Measurements from ENCODE around the gene MRPL41.
"Not testable (repeated sequence)": the region's sequence is repeated elsewhere in the genome, so short reads cannot be mapped to it uniquely, and the experiment has no call there.

Gene MRPL41

DNA sequence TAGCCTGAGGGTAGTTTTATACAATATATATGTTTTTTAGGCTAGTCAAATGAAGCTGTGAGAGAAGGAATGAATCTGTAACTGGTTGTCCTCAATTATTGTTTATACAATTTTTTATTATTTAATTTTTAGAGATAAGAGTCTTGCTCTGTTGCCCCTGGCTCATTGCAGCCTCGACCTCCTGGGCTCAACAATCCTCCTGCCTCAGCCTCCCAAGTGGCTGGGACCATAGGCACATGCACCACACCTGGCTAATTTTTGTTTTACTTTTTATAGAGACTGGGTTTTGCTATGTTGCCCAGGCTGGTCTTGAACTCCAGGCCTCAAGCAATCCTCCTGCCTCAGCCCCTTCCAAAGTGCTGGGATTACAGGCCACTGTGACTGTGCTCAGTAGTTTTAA, 2.7 kb downstream of the MRPL41 start:
- FAIRE-seq: no peak

DNA sequence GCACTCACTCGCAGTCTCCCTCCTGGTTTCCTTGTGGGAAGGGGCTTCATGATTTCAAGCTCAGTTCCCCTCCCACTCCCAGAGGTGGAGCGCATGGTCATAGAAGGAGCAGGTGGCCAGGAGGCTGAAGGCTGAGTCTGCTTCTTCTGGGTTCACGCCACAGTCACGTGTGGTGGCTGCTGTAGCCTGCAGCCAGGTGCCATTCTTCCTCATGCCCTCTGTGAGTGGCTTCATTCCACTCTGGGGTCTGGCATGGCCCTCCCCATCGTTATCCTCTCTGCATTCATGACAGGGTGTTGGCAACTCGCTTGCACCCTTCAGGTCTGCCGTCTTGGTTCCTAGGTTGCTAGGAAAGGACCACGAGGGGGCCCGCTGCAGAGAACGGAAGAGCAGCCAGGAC, 3.5 kb downstream of the MRPL41 start:
- FAIRE-seq: no peak

DNA sequence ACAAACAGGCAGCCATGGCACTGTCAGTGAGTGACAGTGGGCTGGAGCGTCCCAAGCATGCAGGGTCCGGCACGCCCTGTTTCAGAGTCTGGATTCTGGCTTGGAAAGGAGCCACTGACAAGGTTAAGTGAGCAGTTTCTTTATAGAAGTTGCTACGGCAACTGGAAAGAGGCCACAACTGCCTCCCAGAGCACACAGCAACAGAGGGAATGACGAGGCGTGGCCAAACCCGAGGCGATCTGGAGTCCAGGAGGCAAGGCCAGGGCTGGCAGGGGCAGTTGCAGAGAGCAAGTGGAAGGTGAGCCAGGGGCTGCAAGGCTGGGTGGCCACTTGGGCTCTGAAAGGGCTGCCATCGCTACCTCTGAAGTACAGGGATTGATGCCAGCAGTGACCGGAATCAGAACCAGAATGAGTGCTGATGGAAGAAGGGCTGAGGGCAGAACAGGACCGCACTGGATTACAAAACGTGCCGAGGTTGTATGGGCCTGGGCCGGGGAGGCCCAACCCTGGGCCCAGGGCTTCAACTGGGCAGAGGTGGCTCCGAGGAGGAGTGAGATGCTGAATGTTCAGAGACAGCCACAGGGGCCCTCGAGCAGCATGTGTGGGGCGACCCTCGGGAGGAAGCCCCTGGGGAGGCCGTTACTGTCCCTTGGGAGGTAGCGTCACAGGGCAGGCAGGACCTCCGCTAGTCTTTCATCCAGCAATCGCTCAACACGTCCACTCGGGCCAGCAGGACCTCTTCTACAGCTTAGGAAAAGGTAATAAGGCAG, 4.6 kb downstream of the MRPL41 start:
- no peak for FAIRE-seq

DNA sequence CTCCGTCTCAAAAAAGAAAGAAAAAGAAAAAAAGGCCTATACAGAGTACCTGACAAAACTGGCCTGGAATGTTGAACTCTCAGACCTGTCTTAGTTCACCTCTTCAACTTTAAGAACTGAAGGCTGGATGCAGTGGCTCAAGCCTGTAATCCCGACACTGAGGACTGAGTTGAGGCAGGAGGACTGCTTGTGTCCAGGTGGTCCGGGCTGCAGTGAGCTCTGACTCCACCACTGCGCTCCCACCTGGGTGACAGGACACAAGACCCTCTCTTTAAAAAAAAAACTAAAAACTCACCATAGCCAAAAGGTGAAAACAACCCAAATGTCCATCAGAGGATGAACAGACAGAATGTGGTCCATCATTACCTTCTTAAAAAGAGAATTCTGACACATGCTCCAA, 6.4 kb downstream of the MRPL41 start:
- no peak for FAIRE-seq

DNA sequence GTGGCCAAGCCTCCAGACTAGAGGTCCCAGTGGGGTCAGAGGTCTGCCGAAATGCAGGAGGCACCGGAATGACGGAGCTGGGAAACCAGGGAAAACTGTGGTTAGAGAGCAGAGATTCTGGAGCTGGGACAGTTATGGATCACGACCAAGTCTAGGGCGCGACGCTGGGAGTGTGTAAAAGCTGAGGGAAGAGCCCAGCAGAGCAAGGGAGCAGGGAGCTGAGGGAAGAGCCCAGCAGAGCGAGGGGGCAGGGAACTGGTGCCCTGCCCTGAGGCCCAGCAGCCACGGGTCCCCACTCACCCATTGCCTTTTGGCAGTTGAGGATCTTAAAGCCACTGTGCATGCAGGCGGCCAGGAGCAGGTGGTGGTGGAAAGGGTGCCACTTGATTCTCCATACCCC, 12.5 kb downstream of the MRPL41 start:
- no peak for FAIRE-seq

DNA sequence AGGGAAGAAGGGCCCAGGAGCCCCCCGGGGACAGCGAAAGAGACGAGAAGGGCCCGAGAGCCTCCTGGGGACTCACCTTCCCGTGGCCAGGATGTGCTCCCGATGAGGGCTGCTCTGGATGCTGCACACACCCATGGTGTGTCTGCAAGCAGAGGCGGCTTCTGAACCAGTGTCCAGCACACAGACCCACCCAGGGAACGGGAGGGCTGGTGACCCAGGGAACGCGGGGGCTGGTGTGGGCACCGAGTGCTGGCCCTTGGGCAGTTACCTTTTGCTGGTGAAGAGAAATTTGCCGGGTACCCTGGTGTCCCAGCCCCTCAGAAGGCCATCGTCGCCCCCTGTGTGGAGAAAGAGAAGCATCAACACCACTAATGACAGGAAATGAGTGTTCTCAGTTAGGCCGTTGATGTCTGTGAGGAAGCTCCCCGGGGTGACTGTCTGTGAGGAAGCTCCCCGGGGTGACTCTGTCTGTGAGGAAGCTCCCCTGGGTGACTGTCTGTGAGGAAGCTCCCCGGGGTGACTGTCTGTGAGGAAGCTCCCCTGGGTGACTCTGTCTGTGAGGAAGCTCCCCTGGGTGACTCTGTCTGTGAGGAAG, 13.2 kb downstream of the MRPL41 start:
- FAIRE-seq: no peak

DNA sequence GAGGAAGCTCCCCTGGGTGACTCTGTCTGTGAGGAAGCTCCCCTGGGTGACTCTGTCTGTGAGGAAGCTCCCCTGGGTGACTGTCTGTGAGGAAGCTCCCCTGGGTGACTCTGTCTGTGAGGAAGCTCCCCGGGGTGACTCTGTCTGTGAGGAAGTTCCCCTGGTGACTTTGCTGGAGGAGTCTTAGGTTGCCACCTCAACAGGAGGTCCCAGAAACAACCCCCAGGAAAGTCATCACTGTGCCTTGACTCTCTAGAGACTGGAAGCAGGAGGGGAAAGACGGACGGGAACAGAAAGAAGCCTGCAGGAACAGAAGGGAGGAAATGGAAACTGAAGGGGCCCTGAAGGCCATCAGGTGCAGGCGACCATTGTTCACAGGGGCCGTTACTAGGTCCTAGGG, 16.8 kb downstream of the MRPL41 start:
- not testable (repeated sequence) for FAIRE-seq

DNA sequence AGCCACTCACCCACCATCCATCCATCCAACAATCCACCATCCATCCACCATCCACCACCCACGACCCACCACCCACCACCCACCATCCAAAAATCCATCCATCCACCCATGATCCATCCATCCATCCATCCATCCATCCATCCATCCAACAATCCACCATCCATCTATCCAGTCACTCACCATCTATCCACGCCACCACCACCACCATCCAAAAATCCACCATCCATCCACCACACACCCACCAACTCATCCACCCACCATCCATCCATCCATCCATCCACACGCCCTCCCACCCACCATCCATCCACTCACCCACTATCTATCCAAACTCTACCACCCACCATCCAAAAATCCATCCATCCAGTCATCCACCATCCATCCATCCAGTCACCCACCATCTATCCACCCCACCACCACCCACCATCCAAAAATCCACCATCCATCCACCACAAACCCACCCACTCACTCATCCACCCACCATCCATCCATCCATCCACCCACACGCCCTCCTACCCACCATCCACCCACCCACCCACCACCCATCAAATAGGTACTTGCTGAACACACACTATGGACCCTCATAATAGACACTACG, 18.0 kb downstream of the MRPL41 start:
- no peak for FAIRE-seq

DNA sequence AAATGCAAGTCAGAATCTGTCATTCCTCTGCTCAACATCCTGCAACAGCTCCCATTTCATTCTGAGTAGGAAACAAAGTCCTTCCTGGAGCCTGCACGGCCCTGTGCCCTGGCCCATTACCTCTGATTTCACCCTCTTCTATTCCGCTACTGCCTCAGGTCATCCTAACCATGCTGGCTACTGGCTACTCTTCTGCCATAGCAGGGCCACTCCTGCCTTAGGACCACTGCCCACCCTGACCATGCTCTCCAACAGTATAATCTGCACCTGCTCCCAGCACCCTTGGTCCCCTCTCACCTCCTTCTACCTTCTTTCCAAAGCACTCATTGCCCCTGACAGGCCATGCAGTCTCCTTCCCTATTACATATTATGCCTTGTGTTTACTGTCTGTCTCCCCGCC, 18.9 kb downstream of the MRPL41 start:
- FAIRE-seq: no peak

DNA sequence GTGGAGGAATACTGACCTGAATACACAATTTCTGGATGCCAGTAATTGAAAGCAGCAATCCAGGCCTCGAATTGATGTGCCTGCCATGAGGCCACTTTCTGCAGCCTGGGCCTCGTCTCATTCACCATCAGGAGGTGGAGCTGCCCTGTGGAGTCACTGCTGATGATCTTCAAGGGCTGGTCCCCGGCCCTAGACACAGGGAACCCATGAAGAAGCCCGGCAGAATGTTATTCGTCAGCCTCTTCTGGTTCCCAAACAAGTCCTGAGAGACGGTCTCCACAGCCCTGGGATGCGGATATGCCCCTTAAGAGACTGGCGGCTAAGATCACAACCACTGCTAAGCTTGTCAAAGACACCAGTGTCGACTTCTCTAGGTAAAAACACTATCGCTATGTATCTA, 22.5 kb downstream of the MRPL41 start:
- FAIRE-seq: no peak

DNA sequence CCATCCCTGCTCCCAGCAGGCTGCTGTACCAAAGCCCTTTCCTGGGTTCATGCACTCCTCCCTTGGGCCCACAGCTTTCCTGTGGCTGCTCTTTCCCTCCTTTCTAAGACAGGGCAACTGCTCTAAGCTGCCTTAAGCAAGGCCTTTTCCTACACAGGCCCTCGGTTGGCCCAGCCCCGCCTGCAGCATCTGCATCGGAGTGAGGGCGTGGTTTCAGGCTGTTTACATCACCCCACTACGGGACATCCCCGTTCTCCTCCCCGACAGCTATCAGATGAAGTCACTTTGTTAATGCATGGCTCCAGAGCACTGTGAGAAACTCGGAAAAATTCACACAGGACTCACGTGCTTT, 23.7 kb downstream of the MRPL41 start:
- no peak for FAIRE-seq

DNA sequence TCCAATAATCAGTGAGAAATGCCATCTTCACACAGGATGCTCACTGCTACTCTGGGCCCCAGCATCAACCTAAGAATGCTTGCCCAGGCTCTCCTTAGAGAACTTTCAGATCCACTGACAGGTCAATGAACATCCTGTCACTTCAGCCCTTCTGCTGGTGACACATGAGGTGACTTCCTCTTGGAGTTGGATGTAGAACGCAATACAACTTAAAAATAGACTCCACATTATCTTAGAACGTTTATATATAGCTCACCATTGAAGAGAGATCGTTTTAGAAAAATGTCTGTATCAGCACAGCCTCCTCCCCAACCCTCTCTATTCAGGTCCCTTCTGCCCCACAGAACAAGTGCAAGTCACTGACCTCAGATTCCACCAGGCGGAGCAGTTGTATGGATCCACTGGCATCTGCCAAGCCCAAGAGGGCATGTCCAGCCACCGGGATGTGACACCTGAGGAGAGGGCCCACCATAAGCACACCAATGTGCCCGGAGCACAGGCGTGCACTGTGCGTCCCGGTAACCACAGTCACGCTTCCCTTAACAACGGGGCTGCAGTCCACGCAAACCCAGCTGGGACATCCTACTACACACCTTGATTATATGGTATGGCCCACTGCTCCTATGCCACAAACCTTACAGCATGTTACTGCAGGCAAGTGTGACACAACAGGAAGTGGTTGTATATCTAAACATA, 24.2 kb downstream of the MRPL41 start:
- no peak for FAIRE-seq

DNA sequence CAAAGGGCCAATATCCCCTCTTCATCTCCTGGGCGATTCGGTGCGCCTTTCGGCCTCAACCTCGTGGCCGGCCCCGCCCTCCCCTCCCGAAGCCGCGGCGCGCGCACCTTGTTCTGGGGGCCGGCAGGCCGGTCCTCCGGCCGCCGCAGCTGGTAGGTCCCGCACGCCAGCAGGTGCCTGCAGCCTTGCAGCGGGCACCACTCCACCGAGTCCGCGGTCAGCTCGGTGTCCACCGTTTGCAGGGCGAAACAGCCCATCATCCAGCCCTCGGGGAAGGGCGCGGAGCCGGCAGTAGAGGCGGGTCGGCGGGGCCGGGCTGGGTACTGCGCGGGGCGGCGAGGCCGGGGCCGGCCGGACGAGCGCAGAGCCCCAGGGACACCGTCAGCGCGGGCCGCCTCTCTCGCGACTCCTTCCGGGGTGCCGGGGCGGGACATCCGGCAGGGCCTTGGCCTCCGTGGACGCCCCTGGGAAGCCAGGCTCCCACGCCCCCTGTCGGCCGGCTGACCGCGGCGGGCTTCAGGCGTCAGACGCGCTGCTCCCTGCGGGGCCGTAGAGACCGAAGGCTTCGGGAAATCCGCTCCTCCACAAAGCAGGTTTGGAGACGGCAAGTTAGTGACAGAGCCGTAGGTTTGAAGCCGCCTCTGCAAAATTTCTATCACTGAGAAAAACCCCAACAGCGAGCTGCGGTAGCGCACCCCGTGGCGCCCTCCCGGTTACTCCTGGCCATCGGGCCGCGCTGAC, 27.0 kb downstream of the MRPL41 start, which contains the start of gene DPH7:
TSS of gene DPH7 (minus strand) at position 408 of the 741 bp plus-strand sequence. CDS start at position 260, 148 bp downstream.
- FAIRE-seq: no peak

DNA sequence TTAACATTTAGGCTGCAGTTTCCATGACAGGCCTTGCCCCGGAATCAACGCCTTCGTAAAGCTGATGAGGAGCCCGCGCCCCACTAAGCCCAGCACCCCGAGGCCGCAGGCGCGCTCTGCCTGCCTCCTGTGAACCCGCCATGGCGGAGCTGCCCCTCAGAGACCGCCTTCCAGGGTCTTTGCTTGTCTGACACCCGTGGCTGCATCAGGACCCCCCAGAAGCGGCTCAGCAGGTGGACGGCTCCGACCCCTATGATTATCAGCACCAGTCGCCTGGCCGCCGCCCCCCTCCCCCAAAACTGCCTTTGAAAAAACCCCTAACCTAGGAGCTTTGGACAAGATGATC, 27.6 kb downstream of the MRPL41 start:
- FAIRE-seq: no peak

DNA sequence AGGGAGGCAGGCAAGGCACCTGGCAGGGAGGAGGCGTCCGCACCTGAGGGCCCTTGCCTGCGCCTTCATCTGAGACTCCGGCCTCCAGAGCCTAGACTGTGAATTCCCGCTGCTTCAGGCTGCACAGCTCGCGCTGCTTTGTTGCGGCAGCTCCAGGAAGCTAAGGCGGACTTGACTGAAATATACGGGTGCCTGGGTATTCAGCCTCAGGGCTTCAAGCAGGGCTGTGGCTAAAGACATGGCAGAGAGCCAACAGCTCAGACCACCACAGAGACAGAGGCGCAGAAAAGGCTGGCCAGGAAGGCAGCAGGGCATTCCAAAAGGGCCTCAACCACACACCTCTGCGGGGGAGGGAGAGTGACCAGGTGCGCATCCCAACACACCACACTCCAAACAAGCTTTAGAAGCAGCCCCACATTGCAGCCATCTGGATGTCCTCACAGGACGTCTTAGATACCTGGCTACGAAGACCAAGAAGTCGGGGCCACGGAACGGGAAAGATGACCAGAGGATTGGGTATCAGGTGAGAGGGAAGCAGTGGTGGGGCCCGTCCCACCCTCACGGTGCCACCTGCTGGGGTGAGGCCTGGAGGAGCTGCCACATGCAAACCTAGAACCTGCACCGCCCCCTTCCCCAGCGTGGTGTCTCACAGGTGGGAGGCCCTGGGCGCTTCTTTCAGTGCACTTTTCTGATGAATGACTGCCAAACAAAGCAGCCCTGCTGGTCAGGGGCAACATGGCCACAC, 28.7 kb downstream of the MRPL41 start:
- FAIRE-seq: no peak

DNA sequence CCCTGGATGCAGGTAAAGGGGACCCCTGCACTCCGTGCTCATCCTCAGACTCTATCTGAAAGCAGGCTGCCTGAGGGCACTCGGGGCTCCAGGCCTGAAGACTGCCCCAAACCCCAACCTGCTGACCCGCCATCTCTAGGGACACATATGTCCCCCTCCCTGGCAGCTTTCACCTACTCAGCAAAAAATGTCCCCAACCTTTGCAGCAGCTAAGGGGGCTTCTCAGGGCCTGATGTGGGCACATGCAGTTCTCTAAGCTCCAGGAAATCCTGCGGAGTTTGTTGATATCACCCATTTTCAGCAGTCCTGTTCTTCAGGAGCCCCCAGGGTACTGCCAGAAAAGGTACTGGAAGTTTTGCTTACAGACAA, 29.3 kb downstream of the MRPL41 start:
- FAIRE-seq: no peak

DNA sequence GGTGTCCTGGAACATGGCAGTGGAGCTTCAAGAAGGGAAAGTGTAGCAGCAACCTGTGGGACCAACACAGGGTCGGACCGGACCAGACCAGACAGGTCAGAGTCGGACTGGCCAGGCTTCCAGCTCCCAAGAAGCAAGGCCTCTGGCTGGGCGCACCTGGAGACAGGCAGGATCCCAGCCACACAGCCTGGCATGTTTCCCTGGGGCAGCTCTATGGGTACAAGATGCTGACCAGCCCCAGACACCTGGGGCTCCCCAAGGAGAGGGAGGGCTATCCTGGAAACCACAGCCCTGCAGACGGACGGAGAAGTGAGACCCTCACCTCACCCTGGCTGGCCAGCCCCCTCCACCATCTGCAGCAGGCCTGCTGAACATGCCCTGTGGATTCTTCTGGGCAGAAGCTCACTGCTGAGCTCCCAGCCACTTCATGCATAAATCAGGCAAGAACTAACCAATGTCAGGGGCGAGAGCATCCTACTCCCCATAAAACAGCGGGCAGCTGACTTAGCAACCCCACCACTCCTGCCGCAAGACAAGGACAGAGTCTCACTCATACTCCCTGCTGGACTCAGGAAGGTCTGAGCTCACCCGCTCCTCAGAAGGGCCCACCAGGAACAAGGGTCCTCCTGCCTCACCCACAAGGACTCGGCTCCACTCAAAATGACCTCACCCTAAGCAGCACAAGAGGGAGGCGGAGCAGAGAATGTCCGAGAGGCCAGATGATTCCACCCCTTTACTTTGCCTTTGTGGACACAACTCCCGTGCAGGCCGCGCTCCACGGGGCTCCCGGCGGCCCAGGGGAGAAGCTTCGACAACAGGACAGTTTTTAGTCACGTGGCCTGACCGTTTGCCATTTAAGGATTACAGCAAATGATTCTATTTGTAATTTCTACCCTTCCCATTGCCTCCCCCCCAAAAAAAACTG, 29.9 kb downstream of the MRPL41 start:
- no peak for FAIRE-seq

DNA sequence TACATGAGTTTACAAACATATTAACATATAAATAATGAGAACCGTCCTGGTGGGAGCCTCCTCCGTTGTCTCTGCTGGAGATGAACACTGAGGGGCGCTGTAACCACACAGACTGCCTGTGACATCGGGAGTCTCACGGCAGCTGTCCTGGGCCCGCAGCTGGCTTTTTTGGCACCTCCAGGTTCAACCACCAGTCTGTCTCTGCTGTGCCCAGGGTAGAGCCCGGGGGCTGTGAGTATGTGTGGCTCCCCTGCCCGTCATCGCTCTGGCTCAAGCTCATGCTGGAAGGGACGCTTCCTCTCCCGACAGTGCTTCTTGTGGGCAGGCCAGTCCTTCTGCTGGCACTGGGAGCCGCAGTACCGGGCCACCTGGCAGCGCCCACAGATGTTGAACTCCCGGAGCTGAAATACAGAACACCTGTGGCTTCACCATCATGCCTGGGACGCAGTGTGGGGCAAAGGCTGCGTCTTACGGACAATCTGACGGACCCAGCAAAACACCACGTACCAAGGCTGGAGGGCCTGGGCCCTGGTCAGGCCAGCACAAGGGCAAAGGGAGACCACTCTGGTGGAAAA, 30.7 kb downstream of the MRPL41 start:
- no peak for FAIRE-seq

DNA sequence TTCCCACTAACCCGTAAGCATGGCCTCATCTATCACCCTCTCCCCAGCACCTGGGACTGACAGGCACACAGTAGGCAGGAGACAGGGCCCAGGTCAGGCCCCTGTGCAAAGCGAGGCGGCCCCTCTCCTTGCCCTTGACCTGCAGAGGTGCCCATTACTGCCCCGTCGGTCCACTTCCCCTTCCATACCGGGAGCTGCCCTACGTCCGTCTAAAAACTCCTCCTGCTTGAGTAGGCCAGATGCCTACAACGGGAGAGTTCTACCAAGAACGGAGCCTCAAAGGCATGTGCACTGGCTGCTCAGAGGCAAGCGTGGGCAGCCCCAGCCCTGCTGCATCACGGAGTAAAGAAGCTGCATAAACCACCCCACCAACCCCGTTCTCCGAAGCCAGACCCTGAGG, 31.7 kb downstream of the MRPL41 start:
- FAIRE-seq: no peak

DNA sequence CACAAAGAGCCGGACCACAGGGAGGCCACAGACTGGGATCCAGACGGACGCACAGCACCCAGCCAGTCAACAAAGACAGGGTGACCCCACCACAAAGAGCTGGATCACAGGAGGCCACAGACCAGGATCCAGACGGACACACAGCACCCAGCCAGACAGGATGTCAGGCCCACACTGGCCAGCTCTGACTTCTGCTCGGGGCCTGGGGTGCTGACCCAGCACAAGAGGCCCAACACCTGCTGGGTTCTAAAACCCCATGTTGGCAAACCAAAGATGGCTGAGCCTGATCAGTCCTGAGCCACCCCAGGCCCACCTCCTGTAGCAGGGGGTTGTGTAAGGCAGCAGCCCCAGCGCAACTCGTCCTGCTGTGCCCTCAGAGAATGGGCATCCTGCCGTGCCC, 32.3 kb downstream of the MRPL41 start:
- no peak for FAIRE-seq

DNA sequence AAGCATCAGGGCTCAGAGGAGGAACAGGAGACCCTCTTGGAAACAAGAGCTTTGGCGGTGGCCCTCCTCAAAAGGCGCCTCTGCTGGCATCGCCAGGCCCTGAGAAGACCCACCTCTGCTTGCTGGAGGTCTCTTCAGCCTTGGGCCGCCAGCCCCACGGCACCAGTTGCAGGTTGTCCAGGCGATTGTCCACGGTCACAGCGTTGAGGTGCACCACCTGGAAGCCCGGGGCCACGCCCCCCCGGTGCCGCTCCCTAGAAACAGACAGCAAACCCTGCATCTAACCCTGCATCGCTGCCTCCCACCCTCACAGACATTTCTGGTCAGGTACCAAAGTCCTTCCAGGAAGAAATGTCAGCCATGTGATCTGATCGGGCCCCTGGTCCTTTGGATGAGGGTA, 35.2 kb downstream of the MRPL41 start:
- no peak for FAIRE-seq

All from endometrium (tissue), 2 donors.